K562 treated with DMSO at 1 percent for 48 hours (cell line): ENCODE results near the gene USP46. TPM values are rescaled to one million over a fixed set of nuclear protein-coding genes. Genes with fewer than 3 reads are reported as not detected.

Experiments
- total RNA-seq: library from RNA; unstranded; fragments of 300-600 nt; gene quantifications from 2 replicates; pipeline ENCODE4 v1.2.3, GENCODE V29; 2022; ENCODE audit warnings: low replicate concordance; ENCODE audit errors: extremely low read depth

Gene USP46
- not detected in 2 replicates for total RNA-seq

DNA sequence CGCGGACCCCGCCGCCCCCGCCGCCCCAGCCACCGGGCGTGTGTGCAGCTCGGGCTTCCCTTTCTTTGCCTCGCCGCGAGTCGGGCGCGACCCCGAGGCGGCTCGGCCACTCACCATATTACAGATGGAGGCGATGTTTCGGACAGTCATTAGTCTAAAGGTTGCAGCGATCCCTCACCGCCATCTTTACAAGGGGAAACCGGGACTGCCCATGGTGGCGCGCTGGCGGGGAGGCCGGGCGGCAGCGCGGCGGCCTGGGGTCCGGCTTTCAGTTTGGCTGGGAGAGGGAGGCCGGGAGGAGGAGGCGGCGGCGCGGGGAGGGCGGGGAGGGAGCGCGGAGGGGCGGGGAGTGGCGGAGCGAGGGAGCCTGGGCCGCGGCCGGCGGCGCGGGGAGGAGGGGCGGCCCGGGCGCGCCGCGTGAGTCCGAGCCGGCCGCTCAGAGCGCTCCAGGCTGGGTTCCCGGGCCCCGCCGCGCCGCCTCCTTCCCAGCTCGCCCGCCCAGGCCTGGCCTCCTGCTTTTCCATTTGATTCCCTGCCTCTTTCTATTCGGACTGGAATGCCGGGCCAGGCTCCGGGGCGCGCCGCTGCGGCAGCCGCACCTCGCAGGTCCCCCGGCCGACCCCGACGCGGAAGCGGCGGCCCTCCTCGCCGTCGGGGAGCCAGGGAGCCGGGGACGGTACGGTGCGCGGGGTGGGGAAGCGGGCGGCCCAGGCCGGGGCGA, at the start of gene USP46:
Gene USP46 (minus strand): TSS at position 301 of the 721 bp plus-strand sequence. CDS start 151 bp downstream, at position 150.

Other genes with a start within 250 kb of the USP46 start
- gene ERVMER34-1, start 92.1 kb upstream of the USP46 start, total RNA-seq = not detected in 2 replicates
- gene RASL11B, start 203.0 kb upstream of the USP46 start, total RNA-seq = not detected in 2 replicates